Lower leg skin (tissue), 3 donors: Measurements from ENCODE around the gene SIGMAR1.

Experiments
- POLR2A ChIP-seq, 2 donors: fragments of 450-650 bp; IDR thresholded peaks; one replicate each; pipeline ENCODE4 v1.6.1; 2016 to 2017; ENCODE audit warnings: antibody characterized with exemption in 2 of 2, mild to moderate bottlenecking in 1 of 2, moderate library complexity in 1 of 2
- TF ChIP-seq, protein P1 (sequence below), 3 donors: fragments of 450-650 bp; IDR thresholded peaks; one replicate each; pipeline ENCODE4 v1.5.1; 2016; ENCODE audit warnings: antibody characterized with exemption in 3 of 3, mild to moderate bottlenecking in 3 of 3, moderate library complexity in 2 of 3

DNA sequence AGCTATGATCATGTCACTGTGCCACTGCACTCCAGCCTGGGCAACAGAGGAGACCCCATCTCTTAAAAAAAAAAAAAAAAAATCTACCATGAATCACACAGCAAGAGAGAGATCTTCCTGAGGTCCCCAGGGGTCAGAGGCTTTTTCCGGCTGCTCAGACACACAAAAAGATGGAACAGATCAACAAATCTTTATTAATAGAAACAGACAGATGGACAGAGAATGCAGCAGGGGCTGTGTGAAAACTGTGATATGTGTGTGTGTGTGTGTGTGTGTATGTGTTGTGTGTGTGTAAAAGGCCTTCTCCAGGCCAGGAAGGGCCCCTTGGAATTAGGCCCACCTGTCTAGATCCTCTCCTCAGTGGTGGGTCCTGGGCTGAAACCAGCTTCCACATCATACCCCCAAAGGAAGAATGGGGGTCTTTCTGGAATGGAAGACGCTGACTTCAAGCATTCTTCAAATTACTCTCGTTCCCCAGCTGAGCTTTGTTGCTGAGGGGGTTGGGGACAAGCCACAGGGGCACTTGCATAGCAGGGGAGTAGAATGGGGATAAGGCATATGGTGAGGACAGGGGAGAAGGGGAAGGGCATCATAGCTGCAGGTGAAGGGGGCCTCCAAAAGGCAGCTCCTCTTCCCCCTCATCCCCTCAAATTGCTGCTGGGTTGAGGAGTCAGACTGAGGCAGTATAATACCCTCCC, 2.9 kb downstream of the SIGMAR1 start:
- TF ChIP-seq, protein P1, sequence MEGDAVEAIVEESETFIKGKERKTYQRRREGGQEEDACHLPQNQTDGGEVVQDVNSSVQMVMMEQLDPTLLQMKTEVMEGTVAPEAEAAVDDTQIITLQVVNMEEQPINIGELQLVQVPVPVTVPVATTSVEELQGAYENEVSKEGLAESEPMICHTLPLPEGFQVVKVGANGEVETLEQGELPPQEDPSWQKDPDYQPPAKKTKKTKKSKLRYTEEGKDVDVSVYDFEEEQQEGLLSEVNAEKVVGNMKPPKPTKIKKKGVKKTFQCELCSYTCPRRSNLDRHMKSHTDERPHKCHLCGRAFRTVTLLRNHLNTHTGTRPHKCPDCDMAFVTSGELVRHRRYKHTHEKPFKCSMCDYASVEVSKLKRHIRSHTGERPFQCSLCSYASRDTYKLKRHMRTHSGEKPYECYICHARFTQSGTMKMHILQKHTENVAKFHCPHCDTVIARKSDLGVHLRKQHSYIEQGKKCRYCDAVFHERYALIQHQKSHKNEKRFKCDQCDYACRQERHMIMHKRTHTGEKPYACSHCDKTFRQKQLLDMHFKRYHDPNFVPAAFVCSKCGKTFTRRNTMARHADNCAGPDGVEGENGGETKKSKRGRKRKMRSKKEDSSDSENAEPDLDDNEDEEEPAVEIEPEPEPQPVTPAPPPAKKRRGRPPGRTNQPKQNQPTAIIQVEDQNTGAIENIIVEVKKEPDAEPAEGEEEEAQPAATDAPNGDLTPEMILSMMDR (IDR thresholded peaks at IDR 0.05), result no peak
- TF ChIP-seq POLR2A (IDR thresholded peaks at IDR 0.05), result no peak
